GM21825 (cell line): Measurements from ENCODE around the gene CORO1C.
"Not testable (repeated sequence)": the region's sequence is repeated elsewhere in the genome, so short reads cannot be mapped to it uniquely, and the experiment has no call there.

Source experiments
- ATAC-seq: cut with Tn5 transposase; IDR thresholded peaks from one replicate; pipeline ENCODE4 v1.9.1; 2021; ENCODE audit warnings: mild to moderate bottlenecking, moderate library complexity; ENCODE audit not compliant: unreplicated experiment

Gene CORO1C

GRCh38 chr12:108731105-108731865 is at the start of gene CORO1C:
TSS of gene CORO1C (minus strand) at chr12:108731518. CDS start at chr12:108701318, 30,200 bp downstream.
- peak; percentile 67 for ATAC-seq

GRCh38 chr12:108779998-108780688 is 48.8 kb upstream of the CORO1C start:
- ATAC-seq, result no peak

GRCh38 chr12:108778053-108778452 is 46.7 kb upstream of the CORO1C start:
- no peak for ATAC-seq

- no peak for ATAC-seq
Measured at GRCh38 chr12:108777156-108777555, 45.8 kb upstream of the CORO1C start.

GRCh38 chr12:108773798-108774788 is 42.8 kb upstream of the CORO1C start:
- ATAC-seq, result no peak

GRCh38 chr12:108772891-108773797 is 41.8 kb upstream of the CORO1C start:
- no peak for ATAC-seq

GRCh38 chr12:108772247-108772646 is 40.9 kb upstream of the CORO1C start:
- no peak for ATAC-seq

GRCh38 chr12:108771835-108772234 is 40.5 kb upstream of the CORO1C start:
- not testable (repeated sequence) for ATAC-seq

- ATAC-seq, result no peak
Measured at GRCh38 chr12:108770963-108771362, 39.6 kb upstream of the CORO1C start.

GRCh38 chr12:108770269-108770829 is 39.0 kb upstream of the CORO1C start:
- ATAC-seq, result no peak

GRCh38 chr12:108768591-108769500 is 37.5 kb upstream of the CORO1C start:
- ATAC-seq, result no peak

- no peak for ATAC-seq
Measured at GRCh38 chr12:108766294-108766693, 35.0 kb upstream of the CORO1C start.

- ATAC-seq, result no peak
Measured at GRCh38 chr12:108765289-108765764, 34.0 kb upstream of the CORO1C start.

- ATAC-seq, result no peak
Measured at GRCh38 chr12:108764540-108765288, 33.4 kb upstream of the CORO1C start.

GRCh38 chr12:108761226-108761625 is 29.9 kb upstream of the CORO1C start:
- no peak for ATAC-seq

- no peak for ATAC-seq
Measured at GRCh38 chr12:108759924-108760323, 28.6 kb upstream of the CORO1C start.

GRCh38 chr12:108757856-108758255 is 26.5 kb upstream of the CORO1C start:
- ATAC-seq, result no peak

- ATAC-seq, result no peak
Measured at GRCh38 chr12:108756421-108756820, 25.1 kb upstream of the CORO1C start.
